Coronary artery (tissue), 2 donors: ENCODE measurements around the gene PIBF1.
"Not testable (repeated sequence)": the region's sequence is repeated elsewhere in the genome, so short reads cannot be mapped to it uniquely, and the experiment has no call there.

Experiments used
- DNase-seq: peaks from one replicate; pipeline ENCODE4 v3.0.0-alpha.2; 2017; ENCODE audit warnings: low spot score
- H3K27ac ChIP-seq, 2 donors: fragments of 200-600 bp; sonication (generic); one replicate each; pipeline ENCODE4 v1.5.1; 2016 to 2019
- H3K4me3 ChIP-seq: fragments of 200-600 bp; sonication (generic); 2 replicates; pipeline ENCODE4 v1.5.1; 2016; ENCODE audit warnings: mild to moderate bottlenecking, moderate library complexity
- CTCF ChIP-seq: fragments of 200-600 bp; sonication (generic); IDR thresholded peaks from one replicate; pipeline ENCODE4 v1.5.1; 2019; ENCODE audit warnings: antibody characterized with exemption

PIBF1 gene

GRCh38 chr13:72820898-72821279, 39.0 kb downstream of the PIBF1 start:
- TF ChIP-seq CTCF: no peak
- DNase-seq: no peak
- H3K4me3 ChIP-seq: no peak overlapping the region
- no peak overlapping the region for H3K27ac ChIP-seq

DNA sequence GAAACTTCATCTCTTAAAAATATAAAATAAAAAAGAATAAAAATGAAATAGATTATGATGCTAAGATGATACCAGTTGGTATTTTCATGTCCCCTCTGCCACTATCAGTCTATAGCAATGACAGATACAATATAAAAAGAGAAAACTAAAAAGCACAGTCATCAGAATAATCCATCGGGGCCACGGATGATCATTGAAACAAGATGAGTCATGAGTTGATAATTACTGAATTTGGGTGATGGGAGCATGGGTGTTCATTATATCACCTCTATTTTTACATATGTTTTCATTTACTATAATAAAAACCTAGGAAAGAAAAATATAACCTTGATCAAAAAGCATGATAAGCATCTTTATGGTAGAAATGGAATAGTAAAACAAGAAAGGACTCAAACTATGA, 41.1 kb downstream of the PIBF1 start:
- no peak overlapping the region for H3K4me3 ChIP-seq
- no peak for TF ChIP-seq CTCF
- H3K27ac ChIP-seq: no peak overlapping the region
- DNase-seq: no peak

GRCh38 chr13:72823724-72824123, 41.8 kb downstream of the PIBF1 start:
- Histone ChIP-seq H3K27ac (no peak overlapping the region), H3K4me3 (no peak overlapping the region)
- TF ChIP-seq CTCF: no peak
- DNase-seq: no peak

- no peak for DNase-seq
- Histone ChIP-seq H3K27ac (no peak overlapping the region), H3K4me3 (no peak overlapping the region)
- no peak for TF ChIP-seq CTCF
Measured at GRCh38 chr13:72834601-72835000, 52.7 kb downstream of the PIBF1 start.

DNA sequence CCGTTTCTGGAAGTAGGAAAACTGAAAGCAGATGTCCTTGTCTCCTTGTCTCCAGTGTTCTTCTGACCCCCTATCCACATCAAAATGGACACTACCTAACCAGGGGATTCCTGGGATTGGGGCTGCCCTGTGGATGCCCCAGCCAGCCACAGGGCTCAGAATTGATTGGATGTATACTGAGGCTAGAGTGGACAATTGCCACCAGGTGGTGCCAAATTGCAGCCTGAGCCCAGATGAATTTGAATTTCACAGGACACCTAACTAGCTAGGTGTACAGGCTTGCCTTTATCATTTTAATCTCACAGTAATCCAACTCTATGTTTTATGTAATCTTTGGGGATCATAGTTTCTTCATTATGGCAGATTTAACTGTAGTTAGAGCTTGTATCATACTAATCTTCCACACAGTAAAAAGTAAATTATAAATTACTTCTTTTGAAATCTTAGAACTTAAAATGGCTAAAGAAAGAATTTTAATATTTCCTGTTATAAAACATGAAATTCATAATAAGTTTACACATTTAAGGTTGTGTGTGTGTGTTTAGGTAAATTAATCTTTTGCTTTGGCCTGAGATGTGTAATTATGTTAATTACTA, 58.0 kb downstream of the PIBF1 start:
- peak; percentile 22 for TF ChIP-seq CTCF
- no peak overlapping the region for H3K4me3 ChIP-seq
- no peak overlapping the region for H3K27ac ChIP-seq
- DNase-seq: no peak

- H3K27ac ChIP-seq: no peak overlapping the region
- no peak for DNase-seq
- H3K4me3 ChIP-seq: no peak overlapping the region
- TF ChIP-seq CTCF: no peak
Measured at GRCh38 chr13:72842991-72843390, 61.1 kb downstream of the PIBF1 start.

GRCh38 chr13:72845148-72845547, 63.2 kb downstream of the PIBF1 start:
- H3K27ac ChIP-seq, H3K4me3 ChIP-seq, DNase-seq: not testable (repeated sequence)

DNA sequence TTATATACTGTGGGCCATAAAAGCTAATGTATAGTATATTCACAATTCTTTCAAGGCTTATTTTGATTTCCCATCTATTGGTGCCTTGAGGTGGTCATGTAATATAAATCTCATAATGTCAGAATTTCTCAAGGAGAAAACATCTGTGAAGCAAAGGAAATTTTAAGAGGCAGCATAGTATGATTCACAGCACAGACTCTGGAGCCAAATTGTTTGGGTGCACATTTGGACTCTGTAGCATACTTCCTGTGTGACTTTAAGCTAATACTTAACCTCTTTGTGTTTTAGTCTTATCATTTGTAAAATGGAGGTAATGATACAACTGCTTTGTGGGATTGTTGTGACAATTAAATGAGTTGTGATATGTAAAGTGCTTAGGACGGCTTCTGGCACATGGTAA, 67.6 kb downstream of the PIBF1 start:
- Histone ChIP-seq H3K27ac (no peak overlapping the region), H3K4me3 (no peak overlapping the region)
- no peak for DNase-seq
- TF ChIP-seq CTCF: no peak
